K562 (cell line): ENCODE measurements around the gene RGS9BP. TPM values are rescaled to one million over a fixed set of nuclear protein-coding genes. Genes with fewer than 3 reads are reported as not detected.

ENCODE experiments used
- ARNT ChIP-seq, 2 experiments: fragments of 450-650 bp; IDR thresholded peaks; 2 replicates each; pipeline ENCODE4 v1.6.1; 2016; ENCODE audit warnings: mild to moderate bottlenecking in 1 of 2
- CREM ChIP-seq: IDR thresholded peaks from 2 replicates; pipeline ENCODE4 v1.6.1; 2014; ENCODE audit warnings: antibody characterized with exemption, low read depth
- GATA2 ChIP-seq: sonication (generic); formaldehyde crosslinking; IDR thresholded peaks from 2 replicates; pipeline ENCODE4 v1.4.0; 2020; ENCODE audit warnings: mild to moderate bottlenecking, missing genetic modification reagents
- GTF2A2 ChIP-seq: IDR thresholded peaks from 2 replicates; pipeline ENCODE4 v1.6.1; 2016; ENCODE audit warnings: mild to moderate bottlenecking, missing genetic modification characterization, missing compliant biosample characterization
- HDAC2 ChIP-seq: fragments of 450-650 bp; IDR thresholded peaks from 2 replicates; pipeline ENCODE4 v1.6.1; 2016; ENCODE audit warnings: mild to moderate bottlenecking
- JUN ChIP-seq, 2 experiments: sonication (generic) in 1 of 2; formaldehyde crosslinking in 1 of 2; IDR thresholded peaks; 2 replicates each; pipeline versions ENCODE4 v1.6.1 to v1.8.0; 2012 to 2022; ENCODE audit warnings: borderline replicate concordance in 2 of 2, mild to moderate bottlenecking in 2 of 2, improper control_type of control experiment in 1 of 2, low read depth in 1 of 2, low read length in 1 of 2, missing genetic modification reagents in 1 of 2
- PHB ChIP-seq: fragments of 250-450 bp; sonication (Bioruptor Pico); IDR thresholded peaks from 2 replicates; pipeline ENCODE4 v1.5.0; 2021
- POLR2B ChIP-seq: fragments of 450-650 bp; IDR thresholded peaks from 2 replicates; pipeline ENCODE4 v1.6.1; 2018; ENCODE audit warnings: low read depth; ENCODE audit not compliant: partially characterized antibody
- SRSF1 ChIP-seq: fragments of 200-400 bp; formaldehyde crosslinking; IDR thresholded peaks from 2 replicates; pipeline ENCODE4 v1.6.1; 2017; ENCODE audit warnings: mild to moderate bottlenecking, low read depth, low read length, moderate library complexity
- TCF3 ChIP-seq: sonication (generic); formaldehyde crosslinking; IDR thresholded peaks from 2 replicates; pipeline ENCODE4 v1.4.0; 2020; ENCODE audit warnings: mild to moderate bottlenecking, missing genetic modification reagents
- TSC22D4 ChIP-seq: fragments of 450-650 bp; IDR thresholded peaks from 2 replicates; pipeline ENCODE4 v1.6.1; 2016; ENCODE audit warnings: missing genetic modification characterization, missing biosample characterization, control low read depth
- ZFPM2 ChIP-seq: fragments of 250-450 bp; sonication (Bioruptor Pico); IDR thresholded peaks from 2 replicates; pipeline ENCODE4 v1.5.1; 2022; ENCODE audit warnings: mild to moderate bottlenecking
- ZNF24 ChIP-seq: fragments of 450-650 bp; IDR thresholded peaks from 2 replicates; pipeline ENCODE4 v1.6.1; 2016
- ZNF318 ChIP-seq, 2 experiments: fragments of 450-650 bp; IDR thresholded peaks; 2 replicates each; pipeline ENCODE4 v1.6.1; 2016; ENCODE audit warnings: mild to moderate bottlenecking in 2 of 2, borderline replicate concordance in 1 of 2, low read depth in 1 of 2, moderate library complexity in 1 of 2
- ZNF764 ChIP-seq: fragments of 250-450 bp; sonication (Bioruptor Pico); IDR thresholded peaks from 2 replicates; pipeline ENCODE4 v1.4.0; 2020; ENCODE audit warnings: low read depth, mild to moderate bottlenecking, moderate library complexity
- polyA plus RNA-seq, 8 experiments: library from polyadenylated mRNA; depleted of rRNA in 4 of 8; stranded (reverse) in 5 of 8; unstranded in 3 of 8; fragments of >200 nt; fragmentation: Nextera tagmentation in 2 of 8; fragmentation: Illumina TruSeq in 1 of 8; extraction: Ambion mirVana in 2 of 8; extraction: Trizol in 1 of 8; gene quantifications; 2 replicates each; pipeline versions ENCODE4 v1.2.1 to v1.2.3, GENCODE V29; 2011 to 2014; ENCODE audit warnings: inconsistent platforms in 1 of 8, missing spikeins in 1 of 8
- total RNA-seq, 7 experiments: library from RNA; depleted of rRNA in 6 of 7; stranded (reverse); fragments of >200 nt in 6 of 7; fragmentation: Illumina TruSeq in 2 of 7; extraction: Trizol in 2 of 7; gene quantifications; 2 replicates each; pipeline versions ENCODE4 v1.2.1 to v1.2.3, GENCODE V29; 2011 to 2021; ENCODE audit warnings: low replicate concordance in 1 of 7
- TF ChIP-seq, protein P1 (sequence below): sonication (generic); formaldehyde crosslinking; IDR thresholded peaks from 2 replicates; pipeline ENCODE4 v1.8.0; 2022; ENCODE audit warnings: missing genetic modification reagents, mild to moderate bottlenecking, borderline replicate concordance
- TF ChIP-seq, protein P2 (sequence below): fragments of 450-650 bp; IDR thresholded peaks from 2 replicates; pipeline ENCODE4 v1.7.0; 2016; ENCODE audit warnings: borderline replicate concordance

Gene RGS9BP
- total and polyA plus RNA-seq, 9 of the 15 experiments (the other 6 are each of a cell fraction or from before 2014, with no cell fraction given), result 0.03 to 1.3 (median 0.49) TPM

DNA sequence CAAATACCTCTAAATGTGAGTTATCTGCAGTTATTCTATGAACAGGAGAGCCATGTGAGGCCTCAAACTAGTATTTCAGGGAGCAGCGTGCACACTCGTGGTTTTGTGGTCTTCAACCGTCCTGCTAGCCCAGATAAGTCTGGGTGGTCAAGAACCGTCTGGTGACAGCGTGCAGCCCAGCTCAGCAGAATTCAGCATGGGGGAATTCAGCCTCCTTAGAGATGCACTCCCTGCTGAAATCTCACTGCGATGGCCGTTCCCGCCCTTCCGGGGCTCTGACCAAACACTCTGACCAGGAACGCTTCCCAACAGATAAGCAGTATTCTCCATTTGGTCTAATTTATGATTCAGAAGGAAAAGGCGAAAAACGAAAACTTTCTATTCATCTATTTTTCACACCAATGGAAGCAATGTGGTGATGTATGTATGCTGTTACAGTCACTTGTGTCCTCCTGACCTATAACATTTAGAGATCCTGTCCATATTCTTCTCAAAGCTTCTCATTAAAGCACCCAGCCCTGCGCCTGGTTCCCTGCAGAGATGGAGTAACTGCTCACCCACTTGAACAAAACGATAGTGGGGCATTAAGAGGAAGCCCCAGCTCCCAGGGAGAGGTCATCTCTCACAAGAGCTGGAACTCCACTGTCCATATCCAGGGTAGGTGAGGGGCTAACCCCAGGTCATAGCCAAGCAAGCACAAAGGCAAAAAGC is 3.6 kb upstream of the RGS9BP start (continued):
- TF ChIP-seq ZNF318 (IDR thresholded peaks at IDR 0.05; ENCODE audit: borderline replicate concordance in 1 of 2, low read depth in 1 of 2) (peak in 1 of 2 experiments; percentile 69; a peak in 1 of 4 replicates), ZNF764 (CRISPR knock-in tag) (no peak), SRSF1 (no peak), ARNT (IDR thresholded peaks at IDR 0.05) (peak in 1 of 2 experiments; percentile 52; a peak in 1 of 4 replicates), GTF2A2 (tag) (no peak), PHB (CRISPR knock-in tag) (no peak), ZNF24 (no peak), ZFPM2 (CRISPR knock-in tag) (no peak), CREM (peak; percentile 69), JUN (IDR thresholded peaks at IDR 0.05; ENCODE audit: borderline replicate concordance, low read depth, low read length) (peak; percentile 63; the same call in 1 of the 2 replicates), JUN (CRISPR knock-in tag; IDR thresholded peaks at IDR 0.05; ENCODE audit: borderline replicate concordance) (no peak), TSC22D4 (tag) (no peak), HDAC2 (peak; percentile 88), GATA2 (CRISPR knock-in tag) (peak; percentile 73; the same call in 1 of the 2 replicates), POLR2B (no peak), TCF3 (CRISPR knock-in tag) (peak; percentile 94)
- TF ChIP-seq, protein P1, sequence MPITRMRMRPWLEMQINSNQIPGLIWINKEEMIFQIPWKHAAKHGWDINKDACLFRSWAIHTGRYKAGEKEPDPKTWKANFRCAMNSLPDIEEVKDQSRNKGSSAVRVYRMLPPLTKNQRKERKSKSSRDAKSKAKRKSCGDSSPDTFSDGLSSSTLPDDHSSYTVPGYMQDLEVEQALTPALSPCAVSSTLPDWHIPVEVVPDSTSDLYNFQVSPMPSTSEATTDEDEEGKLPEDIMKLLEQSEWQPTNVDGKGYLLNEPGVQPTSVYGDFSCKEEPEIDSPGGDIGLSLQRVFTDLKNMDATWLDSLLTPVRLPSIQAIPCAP (CRISPR knock-in tag), result no peak
- TF ChIP-seq, protein P2, sequence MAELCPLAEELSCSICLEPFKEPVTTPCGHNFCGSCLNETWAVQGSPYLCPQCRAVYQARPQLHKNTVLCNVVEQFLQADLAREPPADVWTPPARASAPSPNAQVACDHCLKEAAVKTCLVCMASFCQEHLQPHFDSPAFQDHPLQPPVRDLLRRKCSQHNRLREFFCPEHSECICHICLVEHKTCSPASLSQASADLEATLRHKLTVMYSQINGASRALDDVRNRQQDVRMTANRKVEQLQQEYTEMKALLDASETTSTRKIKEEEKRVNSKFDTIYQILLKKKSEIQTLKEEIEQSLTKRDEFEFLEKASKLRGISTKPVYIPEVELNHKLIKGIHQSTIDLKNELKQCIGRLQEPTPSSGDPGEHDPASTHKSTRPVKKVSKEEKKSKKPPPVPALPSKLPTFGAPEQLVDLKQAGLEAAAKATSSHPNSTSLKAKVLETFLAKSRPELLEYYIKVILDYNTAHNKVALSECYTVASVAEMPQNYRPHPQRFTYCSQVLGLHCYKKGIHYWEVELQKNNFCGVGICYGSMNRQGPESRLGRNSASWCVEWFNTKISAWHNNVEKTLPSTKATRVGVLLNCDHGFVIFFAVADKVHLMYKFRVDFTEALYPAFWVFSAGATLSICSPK, result no peak
